HG03378 (cell line): ENCODE data around the gene ENTPD1.
"Not testable (repeated sequence)": the region's sequence is repeated elsewhere in the genome, so short reads cannot be mapped to it uniquely, and the experiment has no call there.

Experiments used
- ATAC-seq: cut with Tn5 transposase; IDR thresholded peaks from one replicate; pipeline ENCODE4 v1.9.1; 2021; ENCODE audit warnings: mild to moderate bottlenecking, moderate library complexity; ENCODE audit not compliant: unreplicated experiment

Gene ENTPD1

GRCh38 chr10:95792874-95793285, 36.9 kb downstream of the ENTPD1 start:
- ATAC-seq: no peak

GRCh38 chr10:95793401-95794045, 37.6 kb downstream of the ENTPD1 start:
- ATAC-seq: no peak

GRCh38 chr10:95794195-95794594, 38.2 kb downstream of the ENTPD1 start:
- no peak for ATAC-seq

- ATAC-seq: no peak
Observed at GRCh38 chr10:95795602-95796001, 39.6 kb downstream of the ENTPD1 start.

- ATAC-seq: no peak
Observed at GRCh38 chr10:95796504-95796903, 40.5 kb downstream of the ENTPD1 start.

- no peak for ATAC-seq
Observed at GRCh38 chr10:95798096-95798855, 42.3 kb downstream of the ENTPD1 start.

- not testable (repeated sequence) for ATAC-seq
Observed at GRCh38 chr10:95800286-95800685, 44.3 kb downstream of the ENTPD1 start.

- ATAC-seq: not testable (repeated sequence)
Observed at GRCh38 chr10:95806687-95807380, 50.9 kb downstream of the ENTPD1 start.

GRCh38 chr10:95808705-95809308, 52.8 kb downstream of the ENTPD1 start:
- not testable (repeated sequence) for ATAC-seq

GRCh38 chr10:95809370-95810197, 53.6 kb downstream of the ENTPD1 start:
- no peak for ATAC-seq

- no peak for ATAC-seq
Observed at GRCh38 chr10:95810198-95810976, 54.4 kb downstream of the ENTPD1 start.

GRCh38 chr10:95813054-95813685, 57.2 kb downstream of the ENTPD1 start:
- no peak for ATAC-seq

GRCh38 chr10:95814011-95814727, 58.2 kb downstream of the ENTPD1 start:
- ATAC-seq: no peak

GRCh38 chr10:95815133-95815532, 59.2 kb downstream of the ENTPD1 start:
- no peak for ATAC-seq

- no peak for ATAC-seq
Observed at GRCh38 chr10:95815701-95816240, 59.8 kb downstream of the ENTPD1 start.

- no peak for ATAC-seq
Observed at GRCh38 chr10:95818010-95818409, 62.0 kb downstream of the ENTPD1 start.

- ATAC-seq: no peak
Observed at GRCh38 chr10:95818668-95819067, 62.7 kb downstream of the ENTPD1 start.

GRCh38 chr10:95819620-95820329, 63.8 kb downstream of the ENTPD1 start:
- ATAC-seq: no peak
